NCI-H2196 (cell line): ENCODE measurements around the gene CARM1.
"Not testable (repeated sequence)": the region's sequence is repeated elsewhere in the genome, so short reads cannot be mapped to it uniquely, and the experiment has no call there.

Experiments used
- DNase-seq: peaks from one replicate; lab custom pipeline; 2025; ENCODE audit not compliant: unreplicated experiment; lab: John Stamatoyannopoulos, UW

CARM1 gene

GRCh38 chr19:10870955-10871603 lies at the start of gene CARM1:
Gene CARM1, plus strand, starts transcription at chr19:10871553. Its CDS starts 150 bp downstream, at chr19:10871703.
- DNase-seq: peak; percentile 100

GRCh38 chr19:10823690-10824089 lies 47.7 kb upstream of the CARM1 start:
- DNase-seq: no peak

GRCh38 chr19:10826231-10826630 lies 45.1 kb upstream of the CARM1 start:
- DNase-seq: no peak

GRCh38 chr19:10826846-10827245 lies 44.5 kb upstream of the CARM1 start:
- DNase-seq: no peak

- DNase-seq: no peak
Measured at GRCh38 chr19:10828981-10829821, 42.2 kb upstream of the CARM1 start.

DNA sequence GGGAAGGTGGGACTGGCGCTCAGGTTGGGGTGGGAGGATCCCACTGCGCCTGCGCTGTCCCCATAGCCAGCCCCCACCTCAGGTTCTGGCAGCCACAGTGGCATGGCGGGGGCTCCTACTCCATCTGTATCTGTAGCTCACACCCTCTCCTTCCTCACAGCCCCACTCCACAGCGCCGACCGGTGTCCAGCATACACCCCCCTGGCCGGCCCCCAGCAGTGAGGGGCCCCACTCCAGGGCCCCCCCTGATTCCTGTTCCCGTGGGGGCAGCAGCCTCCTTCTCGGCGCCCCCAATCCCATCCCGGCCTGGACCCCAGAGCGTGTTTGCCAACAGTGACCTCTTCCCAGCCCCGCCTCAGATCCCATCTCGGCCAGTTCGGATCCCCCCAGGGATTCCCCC lies 41.4 kb upstream of the CARM1 start:
- DNase-seq: no peak

DNA sequence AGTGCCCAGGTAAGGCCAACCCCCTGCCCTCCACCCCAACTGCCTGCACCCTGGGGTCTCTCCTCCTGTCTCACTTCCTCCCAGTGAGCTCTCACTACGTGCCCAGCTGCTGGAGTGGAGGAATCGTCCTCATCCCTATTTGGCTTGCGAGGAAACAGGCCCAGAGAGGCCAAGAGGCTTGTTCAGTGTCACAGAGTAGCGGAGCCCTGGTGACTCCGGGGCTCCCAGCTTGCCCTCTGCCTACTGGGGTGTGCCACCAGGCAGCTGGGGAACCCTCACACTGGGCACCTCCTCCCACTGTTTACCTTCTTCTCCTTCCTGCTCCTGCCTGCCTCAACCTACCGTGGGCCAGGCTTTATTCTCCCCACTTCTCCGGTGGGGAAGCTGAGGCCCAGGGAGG lies 41.0 kb upstream of the CARM1 start:
- no peak for DNase-seq

GRCh38 chr19:10830931-10831779 lies 40.2 kb upstream of the CARM1 start:
- no peak for DNase-seq

- no peak for DNase-seq
Measured at GRCh38 chr19:10831987-10832938, 39.1 kb upstream of the CARM1 start.

- DNase-seq: no peak
Measured at GRCh38 chr19:10832939-10833296, 38.4 kb upstream of the CARM1 start.

DNA sequence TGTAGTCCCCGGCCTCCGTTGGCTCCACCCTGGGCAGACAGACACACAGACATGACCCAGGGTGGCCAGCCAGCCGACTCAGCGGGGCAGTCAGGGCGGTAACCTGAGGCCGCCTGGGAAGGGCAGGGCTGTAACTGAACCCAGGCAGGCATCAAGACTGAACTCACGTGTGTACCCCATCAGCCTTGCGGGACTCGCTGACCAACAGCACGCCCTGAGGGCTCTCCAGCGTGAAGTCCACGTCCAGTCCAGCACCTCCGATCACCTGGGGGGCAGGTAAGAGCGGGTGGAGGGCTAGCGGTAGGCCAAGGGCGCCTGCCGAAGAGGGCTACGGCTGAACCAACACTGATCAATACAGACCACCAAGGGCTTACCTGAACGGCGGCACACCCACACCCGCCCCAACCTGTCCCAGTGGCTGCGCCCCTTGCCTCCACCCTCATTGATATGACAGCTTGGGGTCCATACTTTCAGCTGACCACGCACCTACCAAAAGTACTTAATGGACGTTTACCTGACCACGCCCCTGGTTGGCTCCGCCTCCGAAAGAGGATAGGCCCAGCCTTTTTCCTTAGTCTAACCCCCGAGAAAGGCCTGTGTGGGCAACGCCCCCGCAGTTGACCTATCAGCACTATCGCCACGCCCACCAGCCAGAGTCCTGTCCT lies 36.1 kb upstream of the CARM1 start:
- DNase-seq: no peak

DNA sequence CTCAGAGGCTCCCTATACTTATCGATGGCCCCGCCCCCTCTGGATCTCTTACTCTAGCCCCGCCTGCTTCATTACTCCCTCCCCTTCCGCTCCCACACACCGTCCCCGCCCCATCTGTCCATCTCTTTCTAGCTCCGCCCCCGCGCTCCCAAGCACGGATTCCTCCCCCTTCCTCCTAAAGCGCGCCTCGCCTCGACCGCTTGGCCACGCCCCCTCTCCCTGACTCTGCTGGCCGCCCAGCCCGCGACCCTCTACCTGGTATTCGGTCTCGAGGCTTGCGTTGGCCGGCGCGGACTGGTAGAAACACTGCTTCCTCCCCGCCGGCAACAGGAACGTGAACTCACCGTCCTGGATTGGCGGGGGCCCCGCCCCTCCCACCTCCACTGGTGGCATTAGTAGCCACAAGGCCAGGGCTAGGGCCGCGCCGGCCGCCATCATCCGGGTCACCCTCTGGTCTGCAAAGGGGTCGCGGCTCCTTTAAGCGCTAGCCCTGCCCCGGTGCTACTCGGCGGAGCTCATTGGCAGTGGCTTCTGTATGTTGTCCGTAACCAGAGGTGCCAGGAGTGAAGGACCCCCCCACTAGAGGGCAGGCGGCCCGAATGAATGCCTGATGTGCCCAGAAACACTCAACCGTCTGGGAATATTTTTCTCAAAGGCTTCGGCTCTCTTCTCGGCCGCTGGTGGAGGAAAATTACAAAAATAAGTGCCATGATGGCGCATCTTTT lies 35.4 kb upstream of the CARM1 start, which contains the start of gene TMED1:
Gene TMED1 (minus strand): TSS at position 459 of the 725 bp plus-strand sequence. CDS start 21 bp downstream, at position 438.
- DNase-seq: peak; percentile 100

DNA sequence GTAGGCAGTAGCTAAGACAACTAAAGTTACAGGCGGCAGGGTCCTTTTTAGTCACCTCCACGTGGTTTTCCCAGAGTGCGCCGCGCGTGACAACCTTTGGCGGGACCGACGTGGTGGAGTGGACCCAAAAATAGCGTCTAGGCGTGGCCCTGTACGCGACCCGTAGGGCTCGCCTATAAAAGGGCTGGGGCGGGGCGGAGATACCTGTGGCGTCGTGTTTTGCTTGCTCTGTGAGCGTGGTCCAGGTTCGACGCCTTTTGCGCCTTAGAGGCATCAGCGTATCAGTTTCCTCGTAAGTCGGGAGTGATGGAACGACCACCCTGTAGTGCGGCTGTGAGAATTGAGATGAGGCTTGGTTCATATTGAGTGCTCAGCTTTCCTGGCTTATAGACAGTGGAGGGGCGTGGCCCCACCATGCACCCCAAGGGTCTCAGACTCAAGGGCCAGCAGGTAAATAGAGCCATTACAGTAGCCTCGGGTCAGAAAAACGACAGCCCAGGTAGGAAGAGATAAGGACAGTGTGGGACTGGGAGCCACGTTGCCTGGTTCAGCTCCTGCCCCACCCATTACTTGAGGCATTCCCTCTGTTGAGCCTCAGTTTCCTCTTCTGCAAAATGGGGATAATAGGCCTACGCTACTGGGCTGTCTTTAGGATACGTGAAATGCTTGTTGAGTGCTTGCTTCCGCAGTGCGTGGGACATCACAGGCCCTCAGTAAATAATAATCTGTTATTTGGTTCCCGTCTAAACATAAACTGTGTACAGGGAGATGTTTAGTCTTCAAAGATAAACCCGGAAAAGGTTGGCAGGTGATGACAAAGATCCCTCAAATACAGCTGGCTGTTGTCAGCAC lies 34.6 kb upstream of the CARM1 start:
- DNase-seq: peak; percentile 96

- DNase-seq: not testable (repeated sequence)
Measured at GRCh38 chr19:10837649-10838048, 33.7 kb upstream of the CARM1 start.

GRCh38 chr19:10838377-10838776 lies 33.0 kb upstream of the CARM1 start:
- DNase-seq: no peak

DNA sequence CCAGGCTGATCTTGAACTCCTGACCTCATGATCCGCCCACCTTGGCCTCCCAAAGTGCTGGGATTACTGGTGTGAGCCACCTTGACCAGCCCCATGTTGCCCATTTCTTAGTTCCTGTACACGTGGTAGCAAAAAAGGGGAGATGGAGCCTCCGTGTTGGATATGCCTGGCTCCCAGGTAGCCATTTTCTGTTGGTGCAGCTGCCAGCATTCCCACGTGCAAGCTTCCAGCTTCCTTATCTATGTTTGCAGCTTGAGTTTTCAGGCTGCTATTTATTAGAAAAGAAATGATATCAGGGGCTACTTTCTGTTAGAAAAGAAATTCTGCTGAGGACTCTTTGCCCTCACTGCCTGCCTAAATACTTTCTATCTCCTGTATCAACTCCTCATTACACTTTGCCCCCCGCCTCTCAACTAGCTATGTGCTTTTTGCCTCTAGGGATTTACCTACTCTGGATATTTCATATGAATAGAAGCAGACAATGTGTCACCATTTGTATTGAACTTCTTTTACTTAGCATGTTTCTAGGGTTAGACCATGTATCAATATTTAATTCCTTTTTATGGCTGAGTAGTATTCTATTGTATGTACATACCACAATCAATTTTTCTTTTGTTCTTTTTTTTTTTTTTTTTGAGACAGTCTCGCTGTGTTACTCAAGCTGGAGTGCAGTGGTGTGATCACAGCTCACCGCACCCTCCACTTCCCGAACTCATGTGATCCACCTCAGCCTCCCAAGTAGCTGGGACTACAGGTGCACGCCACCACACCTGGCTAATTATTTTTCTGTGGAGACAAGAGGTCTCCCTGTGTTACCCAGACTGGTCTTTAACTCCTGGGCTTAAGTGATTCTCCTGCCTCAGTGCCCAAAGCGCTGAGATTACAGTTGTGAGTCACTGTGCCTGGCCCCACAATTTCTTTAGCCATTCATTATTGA lies 32.0 kb upstream of the CARM1 start:
- DNase-seq: no peak

DNA sequence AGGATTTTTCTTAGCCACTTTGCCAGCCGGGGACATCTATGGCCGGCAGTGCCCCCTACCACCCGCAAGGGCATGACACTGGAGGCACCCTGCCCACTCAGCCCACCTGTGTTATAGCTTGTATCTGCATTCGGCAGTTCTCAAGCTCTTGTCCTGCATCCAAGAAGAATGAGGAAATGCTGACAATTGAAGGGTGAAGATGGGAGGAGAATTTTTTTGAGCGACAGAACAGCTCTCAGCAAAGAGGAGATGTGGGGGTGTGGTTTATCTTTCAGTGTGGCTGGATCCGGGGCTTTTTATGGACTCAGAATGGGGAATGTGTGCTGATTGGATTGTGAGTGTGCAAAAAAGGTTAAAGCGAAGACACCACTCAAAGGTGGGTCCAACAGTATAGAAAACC lies 28.6 kb upstream of the CARM1 start:
- no peak for DNase-seq
